GM18519 (cell line): ENCODE results near the gene SLC16A9.

Source experiments
- ATAC-seq: cut with Tn5 transposase; IDR thresholded peaks from one replicate; pipeline ENCODE4 v1.9.1; 2021; ENCODE audit warnings: mild to moderate bottlenecking, moderate library complexity; ENCODE audit not compliant: unreplicated experiment, low FRiP score

SLC16A9 gene

DNA sequence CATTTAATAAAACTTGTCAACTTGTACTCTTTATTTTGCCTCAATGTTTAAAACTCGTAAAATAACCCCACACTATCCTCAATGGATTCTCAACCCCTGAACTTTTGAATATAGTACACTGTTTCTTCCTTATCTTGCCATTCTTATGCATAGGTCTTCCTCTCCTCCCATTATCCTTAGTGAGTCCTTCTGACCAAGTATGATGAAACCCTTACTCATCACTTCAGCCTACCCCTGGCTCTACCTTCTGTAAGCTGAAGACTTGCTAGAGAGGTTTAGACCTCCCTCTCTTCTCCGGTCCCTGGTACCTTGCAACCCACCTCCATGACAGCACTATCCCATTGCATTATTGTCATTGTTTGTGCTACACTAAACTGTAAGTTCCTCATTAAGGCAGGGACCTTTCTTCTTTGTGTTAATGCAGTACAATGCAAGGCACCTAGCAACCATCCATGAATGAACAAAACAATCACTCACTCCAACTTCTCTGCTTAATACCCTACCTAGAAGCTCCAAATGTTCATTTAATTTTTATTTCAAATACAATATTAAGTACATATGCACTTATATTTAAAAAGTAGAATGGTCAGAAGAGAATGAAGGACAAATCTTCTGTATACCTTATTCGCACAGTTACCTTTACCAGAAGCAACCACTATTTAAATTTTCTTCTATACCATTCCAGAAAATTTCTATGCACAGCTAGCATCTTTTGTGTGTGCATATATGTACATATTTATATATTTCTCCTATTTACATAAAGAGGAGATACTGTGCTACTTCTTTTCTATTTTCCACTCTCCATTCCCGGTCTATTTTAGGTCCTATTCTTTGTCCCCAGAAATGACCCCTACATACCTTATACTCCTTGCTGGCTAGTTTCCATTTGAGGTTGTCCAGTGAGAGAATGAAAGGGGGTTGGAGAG, 77.5 kb downstream of the SLC16A9 start:
- ATAC-seq: no peak

GRCh38 chr10:59631237-59631636, 78.4 kb downstream of the SLC16A9 start:
- peak; percentile 63 for ATAC-seq

GRCh38 chr10:59628965-59629364, 80.7 kb downstream of the SLC16A9 start:
- ATAC-seq: no peak

DNA sequence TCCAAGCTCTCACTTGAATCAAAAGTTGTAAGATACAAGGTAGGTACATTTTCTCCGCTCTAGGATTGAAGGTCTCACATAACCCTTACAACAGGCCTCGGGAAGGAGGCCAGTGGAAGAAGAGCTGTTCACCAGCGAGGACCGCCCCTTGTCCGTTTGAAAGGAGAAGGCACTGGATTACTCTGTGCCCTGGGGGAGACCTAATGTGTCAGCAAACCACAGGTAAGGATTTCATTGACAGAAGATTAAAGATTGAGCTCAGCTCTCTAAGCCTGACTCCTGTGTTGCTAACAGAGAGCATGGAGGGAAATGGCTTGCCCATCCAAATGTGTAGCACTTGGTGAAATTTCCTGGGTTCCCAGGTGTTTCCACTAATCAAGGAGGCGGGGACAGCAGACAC, 81.2 kb downstream of the SLC16A9 start:
- no peak for ATAC-seq

DNA sequence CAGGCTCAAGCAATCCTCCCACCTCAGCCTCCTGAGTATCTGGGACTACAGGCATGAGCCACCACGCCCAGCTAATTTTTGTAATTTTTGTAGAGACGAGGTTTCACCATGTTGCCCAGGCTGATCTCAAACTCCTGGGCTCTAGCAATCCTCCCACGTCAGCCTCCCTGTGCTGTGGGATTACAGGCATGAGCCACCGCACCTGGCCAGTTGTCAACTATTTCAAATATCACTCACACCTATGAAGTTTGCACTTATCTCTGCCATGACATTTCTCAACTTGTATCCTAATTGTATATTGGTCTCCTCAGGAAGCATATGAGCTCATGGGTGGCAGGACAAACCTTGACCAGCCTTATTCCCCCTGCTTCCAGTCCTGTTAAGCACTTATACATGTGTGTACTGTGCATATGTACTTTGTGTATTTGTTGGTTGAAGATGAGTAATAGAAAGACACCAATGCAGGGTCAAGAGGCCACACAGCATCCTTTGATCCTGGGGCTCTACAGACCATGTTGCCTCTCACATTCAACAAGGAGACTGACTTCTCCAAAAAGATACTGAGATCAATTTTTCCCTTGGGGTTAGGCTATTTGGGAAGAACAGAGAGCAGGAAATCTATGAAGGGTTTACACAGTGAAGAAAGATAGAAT, 82.2 kb downstream of the SLC16A9 start:
- ATAC-seq: no peak

GRCh38 chr10:59626523-59626869, 83.2 kb downstream of the SLC16A9 start:
- ATAC-seq: no peak

- peak; percentile 90 for ATAC-seq
These were observed 83.7 kb downstream of the SLC16A9 start for GRCh38 chr10:59625721-59626522.

DNA sequence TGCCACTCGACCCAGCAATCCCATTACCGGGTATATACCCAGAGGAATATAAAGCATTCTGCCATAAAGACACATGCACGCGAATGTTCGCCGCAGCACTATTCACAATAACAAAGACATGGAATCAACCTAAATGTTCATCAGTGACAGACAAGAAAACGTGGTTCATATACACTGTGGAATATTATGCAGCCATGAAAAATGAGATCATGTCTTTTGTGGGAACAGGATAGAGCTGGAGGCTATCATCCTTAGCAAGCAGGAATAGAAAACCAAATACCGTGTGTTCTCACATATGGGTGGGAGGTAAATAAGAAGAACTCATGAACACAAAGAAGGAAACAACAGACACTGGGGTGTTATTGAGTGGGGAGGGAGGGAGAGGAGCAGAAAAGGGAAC, 84.7 kb downstream of the SLC16A9 start:
- ATAC-seq: no peak

DNA sequence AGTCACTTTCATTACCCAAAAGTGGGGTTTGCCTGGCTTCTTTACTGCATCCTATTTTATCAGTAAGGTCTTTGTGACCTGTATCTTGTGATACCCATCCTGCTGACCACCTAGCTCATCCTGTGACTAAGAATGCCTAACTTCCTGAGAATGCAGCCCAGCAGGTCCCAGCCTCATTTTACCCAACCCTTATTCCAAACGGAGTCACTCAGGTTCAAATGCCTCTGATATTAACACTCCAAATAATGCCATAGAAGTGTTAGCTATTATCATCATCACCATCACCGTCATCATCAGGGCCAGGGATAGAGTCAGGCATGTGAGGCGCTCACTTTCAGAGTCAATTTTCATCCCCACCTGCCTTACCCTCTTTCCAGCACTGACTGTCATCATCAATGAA, 85.5 kb downstream of the SLC16A9 start:
- ATAC-seq: no peak

DNA sequence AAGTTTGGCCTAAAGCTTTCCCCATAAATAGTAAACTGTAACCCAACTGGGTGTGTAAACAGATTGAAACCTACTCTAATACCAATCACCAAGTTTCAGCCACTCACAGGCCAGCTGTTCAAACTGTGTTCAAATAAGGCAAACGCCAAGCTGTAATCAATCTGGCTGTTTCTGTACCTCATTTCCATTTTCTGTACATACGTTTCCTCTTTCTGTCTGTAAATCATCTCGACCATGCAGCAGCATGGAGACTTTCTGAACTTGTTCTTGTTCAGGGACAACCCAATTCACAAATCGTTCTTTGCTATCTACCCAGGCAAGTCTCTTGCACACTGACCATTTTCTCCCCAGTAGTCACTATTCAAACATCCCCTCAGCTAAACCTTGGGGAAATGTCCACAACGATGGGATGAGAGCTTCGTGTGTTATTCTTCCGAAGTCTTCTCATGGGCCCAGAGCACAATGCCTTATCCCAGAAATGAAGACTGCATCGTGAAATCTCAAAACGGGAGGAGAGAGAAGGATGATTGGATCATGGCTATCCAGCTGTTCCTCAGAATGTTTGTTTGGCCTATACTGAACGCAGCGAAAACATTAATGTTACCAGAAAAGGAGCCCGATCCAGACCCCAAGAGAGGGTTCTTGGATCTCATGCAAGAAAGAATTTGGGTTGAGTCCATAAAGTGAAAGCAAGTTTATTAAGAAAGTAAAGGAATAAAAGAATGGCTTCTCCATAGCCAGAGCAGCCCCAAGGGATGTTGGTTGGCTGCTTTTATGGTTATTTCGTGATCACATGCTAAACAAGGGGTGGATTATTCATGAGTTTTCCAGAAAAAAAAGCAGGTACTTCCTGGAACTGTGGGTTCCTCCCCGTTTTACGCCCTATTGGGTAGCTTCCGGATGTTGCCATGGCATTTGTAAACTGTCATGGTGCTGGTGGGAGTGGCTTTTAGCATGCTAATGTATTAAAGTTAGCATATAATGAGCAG, 86.2 kb downstream of the SLC16A9 start:
- ATAC-seq: no peak

DNA sequence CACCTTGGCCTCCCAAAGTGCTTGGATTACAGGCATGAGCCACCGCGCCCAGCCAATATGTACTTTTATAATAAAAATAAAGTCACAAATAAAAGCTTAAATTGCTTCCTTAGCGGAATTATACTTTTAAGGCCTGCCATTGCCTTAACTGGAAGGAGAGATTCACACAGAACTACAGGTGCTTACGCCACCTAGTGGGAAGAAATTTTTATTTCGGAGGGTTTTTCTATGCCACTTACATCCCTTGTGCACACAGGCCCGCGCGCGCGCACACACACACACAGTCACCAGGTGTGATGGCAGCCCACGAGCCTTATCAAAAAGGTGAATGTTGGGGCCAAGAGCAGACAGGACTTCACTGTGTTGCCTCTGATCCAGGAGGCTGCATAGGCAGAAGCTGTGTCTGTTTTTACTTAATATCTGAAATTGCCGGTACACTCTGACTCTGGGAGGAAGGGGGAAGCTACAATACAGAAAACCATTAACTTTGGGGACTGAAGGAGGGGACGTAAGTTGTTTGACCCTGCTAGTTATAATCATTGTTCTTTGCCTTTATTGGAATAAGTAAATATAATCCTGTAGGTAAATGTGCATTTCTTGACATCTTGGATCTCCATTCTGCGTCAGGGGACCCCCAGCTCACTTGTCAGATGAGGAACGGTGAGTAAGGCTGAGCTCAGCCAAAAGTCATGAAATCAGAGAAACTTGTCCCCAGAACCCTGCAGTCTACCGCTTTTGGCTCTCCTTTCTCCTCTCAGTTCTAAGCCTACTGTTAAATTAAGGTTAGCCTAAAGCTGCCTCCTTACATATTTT, 87.1 kb downstream of the SLC16A9 start:
- ATAC-seq: no peak

GRCh38 chr10:59621771-59622170, 87.9 kb downstream of the SLC16A9 start:
- no peak for ATAC-seq

GRCh38 chr10:59618666-59619065, 91.0 kb downstream of the SLC16A9 start:
- no peak for ATAC-seq

GRCh38 chr10:59617996-59618395, 91.7 kb downstream of the SLC16A9 start:
- ATAC-seq: no peak

GRCh38 chr10:59611048-59611447, 98.6 kb downstream of the SLC16A9 start:
- no peak for ATAC-seq

DNA sequence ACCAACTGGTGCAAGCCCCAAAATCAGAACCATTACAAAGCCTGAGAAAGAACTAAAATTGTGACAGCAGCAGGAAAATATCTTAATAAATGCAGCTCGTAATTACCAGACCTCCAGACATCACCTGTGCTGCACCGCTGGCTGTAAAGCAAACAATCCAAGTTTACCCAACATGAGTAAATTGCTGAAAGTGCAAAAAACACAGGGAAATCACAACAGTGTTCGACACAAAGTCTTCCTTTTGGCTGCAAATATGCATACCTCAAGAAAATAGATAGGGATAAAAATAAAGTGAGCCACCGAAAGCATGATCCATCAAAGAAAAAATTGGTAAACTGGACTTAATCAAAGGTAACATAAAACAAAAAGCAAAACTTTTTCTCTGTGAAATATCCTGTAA, 101.7 kb downstream of the SLC16A9 start:
- no peak for ATAC-seq

GRCh38 chr10:59606551-59606961, 103.1 kb downstream of the SLC16A9 start:
- ATAC-seq: no peak

- no peak for ATAC-seq
These were observed 107.7 kb downstream of the SLC16A9 start for GRCh38 chr10:59601985-59602384.
